ENCODE data around the gene PPP1R15B. TPM values are rescaled to one million over a fixed set of nuclear protein-coding genes. Genes with fewer than 3 reads are reported as not detected.
"Not testable (repeated sequence)": the region's sequence is repeated elsewhere in the genome, so short reads cannot be mapped to it uniquely, and the experiment has no call there.

PPP1R15B gene
- polyA plus RNA-seq, 1 donor: 44.1 TPM

- no peak for DNase-seq
Measured at GRCh38 chr1:204445860-204446412, 34.3 kb upstream of the PPP1R15B start.

- DNase-seq: no peak
Measured at GRCh38 chr1:204443871-204444581, 32.4 kb upstream of the PPP1R15B start.

GRCh38 chr1:204443260-204443619, 31.6 kb upstream of the PPP1R15B start:
- DNase-seq: no peak

GRCh38 chr1:204442376-204443259, 31.0 kb upstream of the PPP1R15B start:
- DNase-seq: no peak

- no peak for DNase-seq
Measured at GRCh38 chr1:204441558-204441957, 29.9 kb upstream of the PPP1R15B start.

- no peak for DNase-seq
Measured at GRCh38 chr1:204439621-204440375, 28.2 kb upstream of the PPP1R15B start.

- no peak for DNase-seq
Measured at GRCh38 chr1:204438628-204439027, 27.0 kb upstream of the PPP1R15B start.

- no peak for DNase-seq
Measured at GRCh38 chr1:204437796-204438570, 26.4 kb upstream of the PPP1R15B start.

GRCh38 chr1:204435872-204436271, 24.3 kb upstream of the PPP1R15B start:
- DNase-seq: no peak

- DNase-seq: no peak
Measured at GRCh38 chr1:204435381-204435831, 23.8 kb upstream of the PPP1R15B start.

GRCh38 chr1:204434116-204434755, 22.6 kb upstream of the PPP1R15B start:
- no peak for DNase-seq

- DNase-seq: no peak
Measured at GRCh38 chr1:204432708-204433107, 21.1 kb upstream of the PPP1R15B start.

GRCh38 chr1:204431310-204432184, 19.9 kb upstream of the PPP1R15B start:
- peak; percentile 56 for DNase-seq

GRCh38 chr1:204429746-204430145, 18.1 kb upstream of the PPP1R15B start:
- no peak for DNase-seq

- no peak for DNase-seq
Measured at GRCh38 chr1:204426971-204427701, 15.5 kb upstream of the PPP1R15B start.

GRCh38 chr1:204426474-204426873, 14.9 kb upstream of the PPP1R15B start:
- DNase-seq: no peak

- DNase-seq: no peak
Measured at GRCh38 chr1:204426035-204426436, 14.4 kb upstream of the PPP1R15B start.

GRCh38 chr1:204424621-204425020, 13.0 kb upstream of the PPP1R15B start:
- no peak for DNase-seq

GRCh38 chr1:204422061-204422705, 10.6 kb upstream of the PPP1R15B start:
- not testable (repeated sequence) for DNase-seq

All from left kidney (tissue), 2 donors.